Common myeloid progenitor, CD34-positive (primary cell): ENCODE data around the gene GPR22.

ENCODE experiments used
- CTCF ChIA-PET: fragments of 350-600 bp; sonication (Branson Sonifier 250); formaldehyde crosslinking; loops from one replicate; lab custom pipeline; 2021; ENCODE audit warnings: antibody characterized with exemption; lab: Charles Lee
- POLR2A ChIA-PET: fragments of 350-600 bp; sonication (Branson Sonifier 250); formaldehyde crosslinking; loops from one replicate; lab custom pipeline; 2021; ENCODE audit warnings: antibody characterized with exemption; lab: Charles Lee
- DNase-seq, 3 donors: peaks; one replicate each; pipeline versions ENCODE4 v3.0.0 to v3.0.0-alpha.2; 2013
- H3K27ac ChIP-seq, 2 experiments: 1 replicate in 1 of 2; 2 replicates in 1 of 2; pipeline ENCODE4 v1.7.0; 2013; ENCODE audit warnings: inconsistent platforms in 2 of 2, low read length in 2 of 2, mild to moderate bottlenecking in 2 of 2, low read depth in 1 of 2, moderate library complexity in 1 of 2; ENCODE audit not compliant: severe bottlenecking in 2 of 2, insufficient read depth in 1 of 2, poor library complexity in 1 of 2
- H3K27me3 ChIP-seq, 5 experiments: replicated peaks in 2 of 5; 1 replicate in 3 of 5; 2 replicates in 2 of 5; pipeline versions ENCODE4 v1.6.1 to v1.7.0; 2013; ENCODE audit warnings: low read length in 4 of 5, mild to moderate bottlenecking in 2 of 5, moderate library complexity in 2 of 5, inconsistent platforms in 1 of 5; ENCODE audit not compliant: insufficient read depth in 5 of 5, control insufficient read depth in 4 of 5
- H3K36me3 ChIP-seq, 4 experiments: 1 replicate in 2 of 4; 2 replicates in 2 of 4; pipeline versions ENCODE4 v1.6.1 to v1.7.0; 2013; ENCODE audit warnings: low read length in 3 of 4, control low read depth in 1 of 4, mild to moderate bottlenecking in 1 of 4; ENCODE audit not compliant: control insufficient read depth in 4 of 4, insufficient read depth in 4 of 4
- H3K4me1 ChIP-seq, 4 experiments: 1 replicate in 3 of 4; 2 replicates in 1 of 4; pipeline versions ENCODE4 v1.6.1 to v1.7.1; 2013; ENCODE audit warnings: low read length in 3 of 4, mild to moderate bottlenecking in 3 of 4, control low read depth in 1 of 4, inconsistent platforms in 1 of 4, moderate library complexity in 1 of 4; ENCODE audit not compliant: control insufficient read depth in 4 of 4, insufficient read depth in 4 of 4; ENCODE audit errors: control extremely low read depth in 1 of 4
- H3K4me3 ChIP-seq, 7 experiments: 1 replicate in 4 of 7; 2 replicates in 3 of 7; pipeline versions ENCODE4 v1.5.1 to v1.7.0; 2013; ENCODE audit warnings: mild to moderate bottlenecking in 7 of 7, low read length in 6 of 7, moderate library complexity in 6 of 7, inconsistent platforms in 2 of 7, low read depth in 2 of 7, control low read depth in 1 of 7; ENCODE audit not compliant: insufficient read depth in 4 of 7, control insufficient read depth in 1 of 7; ENCODE audit errors: extremely low read depth in 1 of 7
- H3K9me3 ChIP-seq, 5 experiments: 1 replicate in 4 of 5; 2 replicates in 1 of 5; pipeline versions ENCODE4 v1.6.1 to v1.7.1; 2013; ENCODE audit warnings: low read length in 4 of 5, mild to moderate bottlenecking in 2 of 5, inconsistent platforms in 1 of 5, low read depth in 1 of 5, moderate library complexity in 1 of 5; ENCODE audit not compliant: control insufficient read depth in 4 of 5, insufficient read depth in 2 of 5; ENCODE audit errors: control extremely low read depth in 1 of 5
- WGBS: methylation state at CpG from one replicate; pipeline ENCODE4 v1.1.5; 2013; ENCODE audit not compliant: insufficient coverage; 5-methylcytosine and 5-hydroxymethylcytosine counted together

Gene GPR22

GRCh38 chr7:107494884-107495283 lies 25.0 kb downstream of the GPR22 start:
- H3K27me3 ChIP-seq = no peaks in the 10 kb centered on the region
- no peaks in the 10 kb centered on the region for H3K4me1 ChIP-seq
- ChIA-PET CTCF (no interaction called here), POLR2A (no interaction called here)
- no peak overlapping the region for H3K4me3 ChIP-seq
- no peak for DNase-seq
- peaks cover 0 to 8% (median 2%) of the 10 kb centered on the region in 4 experiments for H3K36me3 ChIP-seq
- WGBS = 100% methylated on average over 4 of the region's 6 CpGs
- H3K27ac ChIP-seq = no peak overlapping the region
- H3K9me3 ChIP-seq = peaks cover 0 to 5% (median 3%) of the 10 kb centered on the region in 5 experiments

GRCh38 chr7:107495516-107495915 lies 25.7 kb downstream of the GPR22 start:
- no peaks in the 10 kb centered on the region for H3K4me1 ChIP-seq
- ChIA-PET CTCF (interaction anchor here (0.6 kb wide), 1 partner anchor 24 kb away, joined by 5 read pairs; no protein-coding TSS in a partner anchor), POLR2A (no interaction called here)
- H3K9me3 ChIP-seq = peaks cover 0 to 5% (median 3%) of the 10 kb centered on the region in 5 experiments
- H3K27me3 ChIP-seq = no peaks in the 10 kb centered on the region
- H3K36me3 ChIP-seq = peaks cover 0 to 8% (median 2%) of the 10 kb centered on the region in 4 experiments
- no peak overlapping the region for H3K27ac ChIP-seq
- DNase-seq = no peak
- H3K4me3 ChIP-seq = no peak overlapping the region

- no peak overlapping the region for H3K27ac ChIP-seq
- peaks cover 0 to 4% (median 0%) of the 10 kb centered on the region in 4 experiments for H3K36me3 ChIP-seq
- no peak overlapping the region for H3K4me3 ChIP-seq
- H3K9me3 ChIP-seq = peaks cover 0 to 5% (median 3%) of the 10 kb centered on the region in 5 experiments
- CTCF ChIA-PET = no interaction called here
- no peak for DNase-seq
- H3K27me3 ChIP-seq = no peaks in the 10 kb centered on the region
- H3K4me1 ChIP-seq = no peaks in the 10 kb centered on the region
- WGBS = 94% methylated on average over 3 of the region's 4 CpGs
- POLR2A ChIA-PET = no interaction called here
These were observed 29.9 kb downstream of the GPR22 start for GRCh38 chr7:107499731-107500130.

GRCh38 chr7:107501593-107501992 lies 31.7 kb downstream of the GPR22 start:
- no peak overlapping the region for H3K27ac ChIP-seq
- no peaks in the 10 kb centered on the region for H3K27me3 ChIP-seq
- H3K4me1 ChIP-seq = peaks cover 0 to 4% (median 3%) of the 10 kb centered on the region in 4 experiments
- WGBS = no CpG with 5 or more reads among the region's 1 CpG
- peaks cover 0 to 3% (median 0%) of the 10 kb centered on the region in 5 experiments for H3K9me3 ChIP-seq
- DNase-seq = peak; percentile 64 to 79 (median 77)
- peaks cover 2 to 8% (median 4%) of the 10 kb centered on the region in 4 experiments for H3K36me3 ChIP-seq
- ChIA-PET POLR2A (no interaction called here), CTCF (interaction anchor here (0.7 to 2.9 kb wide), 8 partner anchors 10 to 299 kb away, joined by 3 to 25 read pairs (median 5); no protein-coding TSS in a partner anchor)
- H3K4me3 ChIP-seq = no peak overlapping the region

- no peaks in the 10 kb centered on the region for H3K27me3 ChIP-seq
- H3K9me3 ChIP-seq = peaks cover 0 to under 1% (median 0%) of the 10 kb centered on the region in 5 experiments
- no peak for DNase-seq
- ChIA-PET POLR2A (no interaction called here), CTCF (interaction anchor here (1.4 to 2.9 kb wide), 5 partner anchors 10 to 300 kb away, joined by 5 to 25 read pairs (median 6); no protein-coding TSS in a partner anchor)
- peaks cover 2 to 8% (median 4%) of the 10 kb centered on the region in 4 experiments for H3K36me3 ChIP-seq
- H3K27ac ChIP-seq = no peak overlapping the region
- H3K4me1 ChIP-seq = peaks cover 0 to 9% (median 6%) of the 10 kb centered on the region in 4 experiments
- WGBS = 100% methylated on average over 1 of the region's 3 CpGs
- H3K4me3 ChIP-seq = no peak overlapping the region
These were observed 32.3 kb downstream of the GPR22 start for GRCh38 chr7:107502154-107502553.

GRCh38 chr7:107502797-107503196 lies 32.9 kb downstream of the GPR22 start:
- 100% methylated on average over 1 of the region's 2 CpGs for WGBS
- ChIA-PET POLR2A (no interaction called here), CTCF (interaction anchor here (1.4 to 2.9 kb wide), 2 partner anchors 39 to 299 kb away, joined by 5 to 25 read pairs; no protein-coding TSS in a partner anchor)
- DNase-seq = no peak
- Histone ChIP-seq H3K27me3 (no peaks in the 10 kb centered on the region), H3K36me3 (peaks cover 2 to 8% (median 4%) of the 10 kb centered on the region in 4 experiments), H3K4me1 (peaks cover 0 to 9% (median 6%) of the 10 kb centered on the region in 4 experiments), H3K4me3 (no peak overlapping the region), H3K9me3 (no peaks in the 10 kb centered on the region), H3K27ac (no peak overlapping the region)

- Histone ChIP-seq H3K4me1 (peaks cover 0 to 9% (median 6%) of the 10 kb centered on the region in 4 experiments), H3K9me3 (peaks cover 0 to 4% (median 0%) of the 10 kb centered on the region in 5 experiments), H3K36me3 (peaks cover 2 to 8% (median 5%) of the 10 kb centered on the region in 4 experiments), H3K27ac (no peak overlapping the region), H3K27me3 (no peaks in the 10 kb centered on the region), H3K4me3 (no peak overlapping the region)
- CTCF ChIA-PET = no interaction called here
- no peak for DNase-seq
- POLR2A ChIA-PET = no interaction called here
These were observed 33.8 kb downstream of the GPR22 start for GRCh38 chr7:107503687-107504086.
